Nephron (organoid): ENCODE data around the gene CHID1.

Source experiments
- H3K27ac Mint-ChIP-seq, 3 experiments: 2 replicates each; pipeline ENCODE4 v1.8.0; 2020; ENCODE audit warnings: mixed read lengths in 3 of 3, mild to moderate bottlenecking in 2 of 3, moderate library complexity in 1 of 3
- H3K27me3 Mint-ChIP-seq: 2 replicates; pipeline ENCODE4 v1.8.0; 2021; ENCODE audit warnings: low read depth, mild to moderate bottlenecking, moderate library complexity, mixed read lengths
- H3K36me3 Mint-ChIP-seq: 2 replicates; pipeline ENCODE4 v1.8.0; 2020; ENCODE audit warnings: low read depth, mixed read lengths
- H3K4me1 Mint-ChIP-seq: 2 replicates; pipeline ENCODE4 v1.8.0; 2020; ENCODE audit warnings: mixed read lengths
- H3K4me3 Mint-ChIP-seq, 3 experiments: 2 replicates each; pipeline ENCODE4 v1.8.0; 2020; ENCODE audit warnings: mild to moderate bottlenecking in 3 of 3, mixed read lengths in 3 of 3, moderate library complexity in 2 of 3
- H3K9me3 Mint-ChIP-seq: 2 replicates; pipeline ENCODE4 v1.8.0; 2020; ENCODE audit warnings: mixed read lengths
- TF ChIP-seq, protein P1 (sequence below), 3 experiments: fragments of 200-600 bp; sonication (generic); IDR thresholded peaks; one replicate each; pipeline ENCODE4 v1.5.0; 2021; ENCODE audit warnings: antibody characterized with exemption in 3 of 3; ENCODE audit not compliant: unreplicated experiment in 3 of 3

CHID1 gene

GRCh38 chr11:907668-908067 is 2.9 kb downstream of the CHID1 start:
- Mint-ChIP-seq H3K27ac (no peak overlapping the region), H3K27me3 (no peaks in the 10 kb centered on the region)
- TF ChIP-seq, protein P1, sequence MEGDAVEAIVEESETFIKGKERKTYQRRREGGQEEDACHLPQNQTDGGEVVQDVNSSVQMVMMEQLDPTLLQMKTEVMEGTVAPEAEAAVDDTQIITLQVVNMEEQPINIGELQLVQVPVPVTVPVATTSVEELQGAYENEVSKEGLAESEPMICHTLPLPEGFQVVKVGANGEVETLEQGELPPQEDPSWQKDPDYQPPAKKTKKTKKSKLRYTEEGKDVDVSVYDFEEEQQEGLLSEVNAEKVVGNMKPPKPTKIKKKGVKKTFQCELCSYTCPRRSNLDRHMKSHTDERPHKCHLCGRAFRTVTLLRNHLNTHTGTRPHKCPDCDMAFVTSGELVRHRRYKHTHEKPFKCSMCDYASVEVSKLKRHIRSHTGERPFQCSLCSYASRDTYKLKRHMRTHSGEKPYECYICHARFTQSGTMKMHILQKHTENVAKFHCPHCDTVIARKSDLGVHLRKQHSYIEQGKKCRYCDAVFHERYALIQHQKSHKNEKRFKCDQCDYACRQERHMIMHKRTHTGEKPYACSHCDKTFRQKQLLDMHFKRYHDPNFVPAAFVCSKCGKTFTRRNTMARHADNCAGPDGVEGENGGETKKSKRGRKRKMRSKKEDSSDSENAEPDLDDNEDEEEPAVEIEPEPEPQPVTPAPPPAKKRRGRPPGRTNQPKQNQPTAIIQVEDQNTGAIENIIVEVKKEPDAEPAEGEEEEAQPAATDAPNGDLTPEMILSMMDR (IDR thresholded peaks at IDR 0.05; ENCODE audit: unreplicated experiment in 3 of 3): no peak

GRCh38 chr11:905952-906351 is 4.7 kb downstream of the CHID1 start:
- Mint-ChIP-seq H3K27me3 (no peaks in the 10 kb centered on the region), H3K9me3 (no peaks in the 10 kb centered on the region), H3K4me1 (no peaks in the 10 kb centered on the region), H3K27ac (no peak overlapping the region), H3K4me3 (peak overlapping the region in 1 of 3 experiments; percentile 29), H3K36me3 (peaks cover 35% of the 10 kb centered on the region)
- TF ChIP-seq, protein P1 (IDR thresholded peaks at IDR 0.05; ENCODE audit: unreplicated experiment in 3 of 3): no peak

More at GRCh38 chr11:907668-908067, 2.9 kb downstream of the CHID1 start:
- H3K9me3 Mint-ChIP-seq: no peaks in the 10 kb centered on the region
- H3K36me3 Mint-ChIP-seq: peaks cover 26% of the 10 kb centered on the region
- peaks cover 5% of the 10 kb centered on the region for H3K4me1 Mint-ChIP-seq
- peak overlapping the region; percentile 68 to 83 (median 75) for H3K4me3 Mint-ChIP-seq

DNA sequence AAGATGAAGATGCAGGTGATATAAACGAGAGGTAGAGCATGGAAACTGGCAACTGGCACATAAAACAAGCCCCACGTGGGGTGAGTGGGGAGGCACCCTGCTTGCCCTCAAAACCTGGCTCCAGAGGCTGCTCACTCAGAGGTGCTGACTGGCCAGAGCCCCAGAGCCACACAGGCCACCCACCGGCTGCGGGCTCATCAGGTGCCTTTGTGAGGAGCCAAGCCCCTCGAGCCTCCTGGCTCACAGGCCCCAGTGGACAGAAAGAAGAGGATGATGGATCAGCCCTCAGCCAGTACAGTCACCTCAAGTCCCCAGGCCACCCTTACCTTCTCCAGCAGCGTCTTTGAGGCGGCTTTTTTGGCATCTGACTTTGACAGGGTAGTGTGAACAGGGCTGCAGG is 6.2 kb downstream of the CHID1 start:
- H3K4me3 Mint-ChIP-seq: no peak overlapping the region
- H3K27me3 Mint-ChIP-seq: no peaks in the 10 kb centered on the region
- peaks cover 35% of the 10 kb centered on the region for H3K36me3 Mint-ChIP-seq
- TF ChIP-seq, protein P1 (IDR thresholded peaks at IDR 0.05; ENCODE audit: unreplicated experiment in 3 of 3): no peak
- H3K9me3 Mint-ChIP-seq: no peaks in the 10 kb centered on the region
- H3K4me1 Mint-ChIP-seq: no peaks in the 10 kb centered on the region
- H3K27ac Mint-ChIP-seq: no peak overlapping the region

- no peaks in the 10 kb centered on the region for H3K27me3 Mint-ChIP-seq
- H3K4me3 Mint-ChIP-seq: no peak overlapping the region
- H3K4me1 Mint-ChIP-seq: peaks cover 5% of the 10 kb centered on the region
- H3K9me3 Mint-ChIP-seq: no peaks in the 10 kb centered on the region
- TF ChIP-seq, protein P1 (IDR thresholded peaks at IDR 0.05; ENCODE audit: unreplicated experiment in 3 of 3): no peak
- peaks cover 35% of the 10 kb centered on the region for H3K36me3 Mint-ChIP-seq
- no peak overlapping the region for H3K27ac Mint-ChIP-seq
Observed at GRCh38 chr11:901452-902061, 9.1 kb downstream of the CHID1 start.

GRCh38 chr11:900545-900944 is 10.1 kb downstream of the CHID1 start:
- Mint-ChIP-seq H3K36me3 (peaks cover 29% of the 10 kb centered on the region), H3K27me3 (no peaks in the 10 kb centered on the region), H3K4me1 (peaks cover 5% of the 10 kb centered on the region), H3K27ac (no peak overlapping the region), H3K9me3 (no peaks in the 10 kb centered on the region), H3K4me3 (no peak overlapping the region)
- TF ChIP-seq, protein P1 (IDR thresholded peaks at IDR 0.05; ENCODE audit: unreplicated experiment in 3 of 3): no peak

- Mint-ChIP-seq H3K27me3 (no peaks in the 10 kb centered on the region), H3K4me1 (peaks cover 5% of the 10 kb centered on the region), H3K9me3 (no peaks in the 10 kb centered on the region), H3K36me3 (peaks cover 25% of the 10 kb centered on the region), H3K27ac (no peak overlapping the region), H3K4me3 (no peak overlapping the region)
- TF ChIP-seq, protein P1 (IDR thresholded peaks at IDR 0.05; ENCODE audit: unreplicated experiment in 3 of 3): no peak
Observed at GRCh38 chr11:899724-900123, 10.9 kb downstream of the CHID1 start.
